HepG2 (cell line): ENCODE data around the gene CDT1. TPM values are rescaled to one million over a fixed set of nuclear protein-coding genes. Genes with fewer than 3 reads are reported as not detected.
A peak's percentile ranks its signal among the peaks of the same experiment; 100 is the strongest.

Experiments
- ATAC-seq: fragments of 200-7000 bp; cut with Tn5 transposase; 3 replicates; pipeline ENCODE4 v1.9.1; 2020; ENCODE audit warnings: mild to moderate bottlenecking, moderate library complexity
- BruUV-seq: library from RNA; stranded (reverse); fragments of 400-500 nt; replicated peaks from 2 replicates; lab custom pipeline; 2021; lab: Mats Ljungman, UMichigan
- CTCF ChIA-PET: fragments of 300-600 bp; formaldehyde crosslinking; extraction: SDS; loops from one replicate; lab custom pipeline; 2021; ENCODE audit warnings: low total read pairs, inconsistent platforms, low intra/inter-chr PET ratio; lab: Yijun Ruan, JAX
- POLR2A ChIA-PET: fragments of 350-600 bp; sonication (Branson Sonifier 250); formaldehyde crosslinking; loops from one replicate; lab custom pipeline; 2020; ENCODE audit warnings: antibody characterized with exemption, inconsistent platforms; lab: Yijun Ruan, JAX
- DNase-seq: peaks from one replicate; pipeline ENCODE4 v3.0.0-alpha.2; 2015; ENCODE audit warnings: low spot score
- FAIRE-seq: peaks from 3 replicates; lab custom pipeline; 2011; peaks lifted over from hg19 to GRCh38; lab: Jason Lieb, UNC
- H2AFZ ChIP-seq: one replicate; pipeline ENCODE4 v1.6.1; 2011; ENCODE audit warnings: low read length, inconsistent platforms
- H3K27ac ChIP-seq: fragments of 300-600 bp; 3 replicates; pipeline ENCODE4 v1.8.0; 2011; ENCODE audit warnings: mixed run types, mild to moderate bottlenecking, mixed read lengths, low read length, inconsistent platforms; ENCODE audit not compliant: insufficient read depth; ENCODE audit errors: extremely low read length
- H3K27me3 ChIP-seq, 2 experiments: fragments of 200-600 bp in 1 of 2; 2 replicates in 1 of 2; 3 replicates in 1 of 2; pipeline versions ENCODE4 v1.6.0 to v1.8.0; 2011; ENCODE audit warnings: low read length in 2 of 2, mild to moderate bottlenecking in 2 of 2, moderate library complexity in 2 of 2, inconsistent platforms in 1 of 2; ENCODE audit not compliant: insufficient read depth in 2 of 2, control insufficient read depth in 1 of 2
- H3K36me3 ChIP-seq, 2 experiments: fragments of 200-600 bp in 1 of 2; replicated peaks in 1 of 2; 2 replicates in 1 of 2; 3 replicates in 1 of 2; pipeline versions ENCODE4 v1.5.1 to v1.8.0; 2011; ENCODE audit warnings: low read length in 2 of 2, inconsistent platforms in 1 of 2; ENCODE audit not compliant: insufficient read depth in 2 of 2, control insufficient read depth in 1 of 2
- H3K4me1 ChIP-seq: 2 replicates; pipeline ENCODE4 v1.5.1; 2012; ENCODE audit warnings: low read length, inconsistent platforms; ENCODE audit not compliant: insufficient read depth
- H3K4me2 ChIP-seq: 2 replicates; pipeline ENCODE4 v1.6.0; 2011; ENCODE audit warnings: low read depth, low read length, inconsistent platforms
- H3K4me3 ChIP-seq, 3 experiments: fragments of 200-600 bp in 1 of 3; sonication (generic), shearing (Covaris generic) in 1 of 3; replicated peaks in 1 of 3; 2 replicates each; pipeline ENCODE4 v1.5.1; 2011 to 2016; ENCODE audit warnings: low read length in 3 of 3, inconsistent platforms in 2 of 3, low read depth in 2 of 3, mild to moderate bottlenecking in 2 of 3, control low read depth in 1 of 3, mixed read lengths in 1 of 3; ENCODE audit not compliant: insufficient read depth in 1 of 3
- H3K79me2 ChIP-seq: one replicate; pipeline ENCODE4 v1.6.1; 2011; ENCODE audit warnings: low read length, inconsistent platforms; ENCODE audit not compliant: insufficient read depth
- H3K9ac ChIP-seq: 2 replicates; pipeline ENCODE4 v1.6.0; 2011; ENCODE audit warnings: mild to moderate bottlenecking, low read depth, low read length, inconsistent platforms; ENCODE audit not compliant: insufficient read depth
- H3K9me3 ChIP-seq: 2 replicates; pipeline ENCODE4 v1.5.1; 2012; ENCODE audit warnings: mild to moderate bottlenecking, low read length
- H4K20me1 ChIP-seq: 2 replicates; pipeline ENCODE4 v1.6.0; 2011; ENCODE audit warnings: inconsistent platforms, mild to moderate bottlenecking, low read length, moderate library complexity; ENCODE audit not compliant: insufficient read depth
- AGO2 ChIP-seq: fragments of 200-400 bp; formaldehyde crosslinking; optimal IDR thresholded peaks from 2 replicates; pipeline ENCODE3; 2017; ENCODE audit warnings: mild to moderate bottlenecking, low read depth, low read length, moderate library complexity
- GFI1 ChIP-seq: sonication (generic); formaldehyde crosslinking; IDR thresholded peaks from 2 replicates; pipeline ENCODE4 v1.5.0; 2020; ENCODE audit warnings: missing genetic modification reagents, mild to moderate bottlenecking, borderline replicate concordance
- HNRNPH1 ChIP-seq: fragments of 200-400 bp; formaldehyde crosslinking; optimal IDR thresholded peaks from 2 replicates; pipeline ENCODE3; 2017; ENCODE audit warnings: mild to moderate bottlenecking, low read depth, low read length
- HNRNPLL ChIP-seq: fragments of 200-400 bp; formaldehyde crosslinking; IDR thresholded peaks from 2 replicates; pipeline ENCODE4 v1.6.1; 2017; ENCODE audit warnings: mild to moderate bottlenecking, low read depth, low read length; ENCODE audit not compliant: poor library complexity, severe bottlenecking
- KMT2B ChIP-seq: IDR thresholded peaks from 2 replicates; pipeline ENCODE4 v1.6.1; 2016; ENCODE audit warnings: missing genetic modification reagents, missing compliant biosample characterization
- MAZ ChIP-seq, 2 experiments: sonication (generic) in 1 of 2; formaldehyde crosslinking in 1 of 2; IDR thresholded peaks; 2 replicates each; pipeline versions ENCODE4 v1.5.0 to v1.6.1; 2012 to 2020; ENCODE audit warnings: low read depth in 2 of 2, mild to moderate bottlenecking in 2 of 2, borderline replicate concordance in 1 of 2, improper control_type of control experiment in 1 of 2, low read length in 1 of 2, missing genetic modification reagents in 1 of 2, moderate library complexity in 1 of 2
- MED1 ChIP-seq: sonication (generic); formaldehyde crosslinking; IDR thresholded peaks from 2 replicates; pipeline ENCODE4 v1.4.0; 2020; ENCODE audit warnings: missing genetic modification reagents
- ONECUT2 ChIP-seq: sonication (generic); formaldehyde crosslinking; IDR thresholded peaks from 2 replicates; pipeline ENCODE4 v1.4.0; 2020; ENCODE audit warnings: missing genetic modification reagents
- RBFOX2 ChIP-seq: fragments of 200-400 bp; formaldehyde crosslinking; IDR thresholded peaks from 2 replicates; pipeline ENCODE4 v1.6.1; 2017; ENCODE audit warnings: low read depth, mild to moderate bottlenecking, low read length
- SALL2 ChIP-seq: sonication (generic); formaldehyde crosslinking; IDR thresholded peaks from 2 replicates; pipeline ENCODE4 v1.8.1; 2023; ENCODE audit warnings: mild to moderate bottlenecking, missing genetic modification reagents, inconsistent platforms
- TARDBP ChIP-seq: sonication (generic); formaldehyde crosslinking; IDR thresholded peaks from 2 replicates; pipeline ENCODE4 v1.8.0; 2022; ENCODE audit warnings: mild to moderate bottlenecking, missing genetic modification reagents
- XRCC5 ChIP-seq: fragments of 200-400 bp; formaldehyde crosslinking; optimal IDR thresholded peaks from 2 replicates; pipeline ENCODE3; 2017; ENCODE audit warnings: mild to moderate bottlenecking, low read length
- ZNF326 ChIP-seq: sonication (generic); formaldehyde crosslinking; IDR thresholded peaks from 2 replicates; pipeline ENCODE4 v1.4.0; 2020; ENCODE audit warnings: missing genetic modification reagents, borderline replicate concordance
- ZNF557 ChIP-seq: sonication (generic); formaldehyde crosslinking; IDR thresholded peaks from 2 replicates; pipeline ENCODE4 v1.4.0; 2020; ENCODE audit warnings: missing genetic modification reagents
- ZNF563 ChIP-seq: sonication (generic); formaldehyde crosslinking; IDR thresholded peaks from 2 replicates; pipeline ENCODE4 v1.8.0; 2022; ENCODE audit warnings: mild to moderate bottlenecking, moderate library complexity, missing genetic modification reagents
- ZNF839 ChIP-seq: sonication (generic); formaldehyde crosslinking; IDR thresholded peaks from 2 replicates; pipeline ENCODE4 v1.4.0; 2020; ENCODE audit warnings: missing genetic modification reagents, mild to moderate bottlenecking, borderline replicate concordance
- ZSCAN29 ChIP-seq: sonication (generic); formaldehyde crosslinking; conservative IDR thresholded peaks from 2 replicates; pipeline ENCODE4 v1.4.0; 2020; ENCODE audit warnings: mild to moderate bottlenecking, missing genetic modification reagents
- WGBS: methylation state at CpG from one replicate; pipeline ENCODE4 v1.1.6; 2017; ENCODE audit warnings: low lambda C conversion rate; 5-methylcytosine and 5-hydroxymethylcytosine counted together
- in situ Hi-C: cut with HindIII; loops from 2 replicates; pipeline ENCODE4 v1.10.0; 2017; ENCODE audit warnings: low pct_unique_long_range_greater_than_20kb; ENCODE audit not compliant: extremely low pct_ligation_motif_present
- intact Hi-C: fragments of 100-400 bp; cut with micrococcal nuclease; formaldehyde crosslinking; loops from one replicate; pipeline ENCODE4 v1.10.0; 2022; ENCODE audit not compliant: unreplicated experiment
- polyA plus RNA-seq, 8 experiments: library from polyadenylated mRNA; depleted of rRNA in 3 of 8; stranded (reverse) in 7 of 8; unstranded in 1 of 8; fragments of >200 nt; fragmentation: Illumina TruSeq in 4 of 8; extraction: Trizol in 4 of 8; gene quantifications; 2 replicates each; pipeline versions ENCODE4 v1.2.1 to v1.2.3, GENCODE V29; 2011 to 2016; ENCODE audit warnings: low read depth in 4 of 8, missing spikeins in 1 of 8, mixed read lengths in 1 of 8; ENCODE audit not compliant: insufficient read depth in 1 of 8
- total RNA-seq, 5 experiments: library from RNA; depleted of rRNA; stranded (reverse); fragments of >200 nt; fragmentation: Illumina TruSeq; extraction: Trizol; gene quantifications; 2 replicates each; pipeline ENCODE4 v1.2.3, GENCODE V29; 2016; ENCODE audit warnings: low read depth in 1 of 5
- TF ChIP-seq, protein P1 (sequence below): sonication (generic); formaldehyde crosslinking; IDR thresholded peaks from 2 replicates; pipeline ENCODE4 v1.4.0; 2020; ENCODE audit warnings: missing genetic modification reagents
- TF ChIP-seq, protein P2 (sequence below): sonication (generic); formaldehyde crosslinking; IDR thresholded peaks from 2 replicates; pipeline ENCODE4 v1.5.0; 2020; ENCODE audit warnings: missing genetic modification reagents

Gene CDT1
- total and polyA plus RNA-seq, 2 of the 13 experiments (the other 11 are each of a cell fraction or from before 2014, with no cell fraction given) = 23.1 to 23.8 TPM

DNA sequence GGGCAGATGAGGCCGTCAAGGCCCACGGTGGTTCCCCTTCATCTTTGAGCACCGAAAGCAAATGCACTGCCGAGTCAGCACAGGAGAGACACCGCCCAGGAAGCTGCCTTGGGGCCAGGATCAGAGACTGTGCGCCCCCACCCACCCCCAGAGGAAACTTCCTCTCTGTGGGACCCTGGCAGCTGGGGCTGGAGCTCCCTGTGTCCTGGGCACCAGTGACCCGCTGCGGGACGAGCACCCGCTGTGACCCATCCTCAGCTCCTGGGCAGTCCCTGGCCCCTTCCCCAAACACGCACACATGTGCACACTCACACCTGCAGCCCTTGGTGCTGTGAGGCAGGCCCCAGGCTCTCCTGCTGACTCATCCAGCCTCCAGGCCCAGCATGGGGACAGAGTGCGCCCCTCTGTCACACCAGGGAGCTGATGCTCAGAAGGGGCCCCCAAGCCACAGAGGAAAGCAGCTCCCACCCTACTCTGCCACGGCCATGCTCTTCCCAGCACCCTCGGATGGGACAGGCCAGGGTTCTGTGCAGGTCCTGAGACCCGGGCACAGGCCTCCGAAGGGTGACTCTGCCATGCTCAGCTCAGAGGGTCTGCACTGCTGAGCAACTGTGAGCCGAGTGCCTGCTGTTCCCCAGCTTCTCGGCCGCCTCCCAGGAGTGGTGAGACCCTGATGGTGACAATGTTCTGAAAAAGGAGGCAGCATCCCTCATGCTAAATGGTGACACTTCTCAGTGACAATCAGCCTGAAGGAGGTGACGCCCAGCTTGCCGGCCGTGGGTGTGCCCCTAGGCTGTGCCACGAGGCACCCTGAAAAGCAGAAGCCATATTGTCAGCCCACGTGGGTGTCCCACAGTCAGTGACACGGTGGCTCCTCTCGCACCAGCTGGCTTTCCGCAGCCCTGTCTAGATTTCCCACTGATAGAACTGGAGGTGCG is 22.2 kb upstream of the CDT1 start (continued):
- TF ChIP-seq RBFOX2 (peak; percentile 48), GFI1 (no peak), ZNF326 (CRISPR knock-in tag) (no peak), MED1 (CRISPR knock-in tag) (no peak), ZNF563 (CRISPR knock-in tag) (no peak), AGO2 (peak; percentile 86), HNRNPLL (peak; percentile 14), SALL2 (CRISPR knock-in tag) (no peak), ONECUT2 (no peak), KMT2B (CRISPR knock-in tag) (no peak)

GRCh38 chr16:88782454-88783390 is 20.9 kb upstream of the CDT1 start:
- Histone ChIP-seq H3K79me2 (peaks cover 57% of the 10 kb centered on the region), H3K4me2 (peak overlapping the region; percentile 97), H3K27ac (peak overlapping the region; percentile 70), H3K4me3 (peak overlapping the region; percentile 73 to 87 (median 85)), H3K36me3 (0 out of 5 replicates have a peak, but pooled peaks cover 0 to 2% of the 10 kb centered on the region in 2 experiments), H3K9ac (peak overlapping the region; percentile 82), H3K27me3 (no peaks in the 10 kb centered on the region), H3K4me1 (peaks cover 64% of the 10 kb centered on the region), H4K20me1 (peaks cover 28% of the 10 kb centered on the region), H3K9me3 (no peaks in the 10 kb centered on the region), H2AFZ (no peak overlapping the region)
- in situ Hi-C loops = no loop called here
- 42% methylated on average over 12 of the region's 16 CpGs for WGBS
- BruUV-seq = no TSS peak
- ATAC-seq = no peak; the same call in 2 of the 3 replicates
- intact Hi-C loops = no loop called here
- DNase-seq = no peak
- ChIA-PET CTCF (no interaction called here), POLR2A (interaction anchor here (1.2 to 5.4 kb wide), 9 partner anchors 9 to 29 kb away, joined by 3 to 36 read pairs (median 10); partner anchors contain the start of gene APRT)
- FAIRE-seq = no peak
- no peak for TF ChIP-seq HNRNPH1
- TF ChIP-seq, protein P1, sequence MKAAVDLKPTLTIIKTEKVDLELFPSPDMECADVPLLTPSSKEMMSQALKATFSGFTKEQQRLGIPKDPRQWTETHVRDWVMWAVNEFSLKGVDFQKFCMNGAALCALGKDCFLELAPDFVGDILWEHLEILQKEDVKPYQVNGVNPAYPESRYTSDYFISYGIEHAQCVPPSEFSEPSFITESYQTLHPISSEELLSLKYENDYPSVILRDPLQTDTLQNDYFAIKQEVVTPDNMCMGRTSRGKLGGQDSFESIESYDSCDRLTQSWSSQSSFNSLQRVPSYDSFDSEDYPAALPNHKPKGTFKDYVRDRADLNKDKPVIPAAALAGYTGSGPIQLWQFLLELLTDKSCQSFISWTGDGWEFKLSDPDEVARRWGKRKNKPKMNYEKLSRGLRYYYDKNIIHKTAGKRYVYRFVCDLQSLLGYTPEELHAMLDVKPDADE (CRISPR knock-in tag) = no peak
- peak; percentile 41; the same call in 1 of the 2 replicates for TF ChIP-seq ZSCAN29 (CRISPR knock-in tag)
- 0 out of 2 replicates have a peak, but pooled peaks have one; percentile 33 for TF ChIP-seq ZNF839 (CRISPR knock-in tag)
- 0 out of 2 replicates have a peak, but pooled peaks have one; percentile 51 for TF ChIP-seq ZNF557 (CRISPR knock-in tag)
- TF ChIP-seq XRCC5 = peak; percentile 56
- TF ChIP-seq MAZ (IDR thresholded peaks at IDR 0.05; ENCODE audit: borderline replicate concordance, low read depth, low read length) = no peak
- no peak for TF ChIP-seq MAZ (CRISPR knock-in tag; IDR thresholded peaks at IDR 0.05; ENCODE audit: low read depth)
- TF ChIP-seq, protein P2, sequence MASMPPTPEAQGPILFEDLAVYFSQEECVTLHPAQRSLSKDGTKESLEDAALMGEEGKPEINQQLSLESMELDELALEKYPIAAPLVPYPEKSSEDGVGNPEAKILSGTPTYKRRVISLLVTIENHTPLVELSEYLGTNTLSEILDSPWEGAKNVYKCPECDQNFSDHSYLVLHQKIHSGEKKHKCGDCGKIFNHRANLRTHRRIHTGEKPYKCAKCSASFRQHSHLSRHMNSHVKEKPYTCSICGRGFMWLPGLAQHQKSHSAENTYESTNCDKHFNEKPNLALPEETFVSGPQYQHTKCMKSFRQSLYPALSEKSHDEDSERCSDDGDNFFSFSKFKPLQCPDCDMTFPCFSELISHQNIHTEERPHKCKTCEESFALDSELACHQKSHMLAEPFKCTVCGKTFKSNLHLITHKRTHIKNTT = no peak
- no peak for TF ChIP-seq TARDBP (CRISPR knock-in tag)
